Body of pancreas (tissue), 4 donors: ENCODE data around the gene IL1RAPL2.

Experiments
- CTCF ChIP-seq, 7 experiments: fragments of 450-650 bp in 4 of 7; fragments of 200-600 bp in 3 of 7; sonication (generic) in 3 of 7; IDR thresholded peaks; one replicate each; pipeline ENCODE4 v1.5.1; 2016 to 2019; ENCODE audit warnings: antibody characterized with exemption in 7 of 7
- POLR2A ChIP-seq, 3 donors: fragments of 450-650 bp; IDR thresholded peaks; one replicate each; pipeline ENCODE4 v1.6.1; 2016; ENCODE audit warnings: antibody characterized with exemption in 3 of 3, mild to moderate bottlenecking in 2 of 3

GRCh38 chrX:105754286-105754964 is 1188.4 kb downstream of the IL1RAPL2 start:
- TF ChIP-seq CTCF (IDR thresholded peaks at IDR 0.05) (no peak), POLR2A (IDR thresholded peaks at IDR 0.05) (no peak)
